Epidermal melanocyte (primary cell): ENCODE data around the gene P2RY6.

Source experiments
- DNase-seq: peaks from one replicate; pipeline ENCODE4 v3.0.0; 2011; ENCODE audit warnings: low spot score; ENCODE audit not compliant: insufficient read length

Gene P2RY6

DNA sequence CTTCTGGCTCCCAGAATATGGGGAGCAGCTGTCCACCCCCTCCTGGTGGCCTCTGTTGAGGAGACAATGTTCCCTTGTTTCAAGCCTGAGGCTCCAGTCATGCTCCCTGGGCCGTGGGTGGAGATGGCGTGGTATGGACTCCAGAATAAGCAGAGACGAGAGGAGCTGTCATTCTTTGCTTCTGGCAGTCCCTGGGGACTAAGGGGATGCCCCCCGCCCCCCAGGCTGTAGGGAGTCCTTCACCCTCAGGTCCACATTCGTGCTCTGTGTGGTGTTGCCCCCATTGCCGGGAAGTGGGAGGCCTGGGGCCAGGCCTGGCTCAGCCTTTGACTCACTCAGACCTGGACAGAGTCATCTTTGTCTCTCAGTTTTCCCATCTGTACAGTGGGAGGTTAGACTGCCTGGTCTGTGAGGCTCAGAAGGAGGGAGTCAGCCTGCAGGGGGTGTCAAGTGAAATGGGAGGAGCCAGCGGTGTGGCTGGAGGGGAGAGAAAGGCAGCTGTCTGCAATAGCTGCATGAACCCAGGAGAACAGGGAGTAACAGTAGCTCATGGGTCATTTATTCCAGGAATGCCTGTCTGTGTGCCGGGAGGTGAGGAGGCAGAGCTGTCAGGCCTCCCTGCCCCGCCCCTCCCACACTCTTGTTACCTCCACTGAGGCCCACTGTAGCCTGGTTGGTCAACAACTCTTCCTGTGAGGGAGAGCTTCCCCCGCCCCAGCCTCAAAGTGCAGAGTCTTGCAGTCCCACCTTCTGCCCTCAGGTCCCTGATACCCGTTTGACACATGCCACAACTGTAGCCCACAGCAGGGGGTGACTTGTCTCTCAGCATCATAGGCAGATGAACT lies 42.2 kb downstream of the P2RY6 start:
- DNase-seq: no peak

DNA sequence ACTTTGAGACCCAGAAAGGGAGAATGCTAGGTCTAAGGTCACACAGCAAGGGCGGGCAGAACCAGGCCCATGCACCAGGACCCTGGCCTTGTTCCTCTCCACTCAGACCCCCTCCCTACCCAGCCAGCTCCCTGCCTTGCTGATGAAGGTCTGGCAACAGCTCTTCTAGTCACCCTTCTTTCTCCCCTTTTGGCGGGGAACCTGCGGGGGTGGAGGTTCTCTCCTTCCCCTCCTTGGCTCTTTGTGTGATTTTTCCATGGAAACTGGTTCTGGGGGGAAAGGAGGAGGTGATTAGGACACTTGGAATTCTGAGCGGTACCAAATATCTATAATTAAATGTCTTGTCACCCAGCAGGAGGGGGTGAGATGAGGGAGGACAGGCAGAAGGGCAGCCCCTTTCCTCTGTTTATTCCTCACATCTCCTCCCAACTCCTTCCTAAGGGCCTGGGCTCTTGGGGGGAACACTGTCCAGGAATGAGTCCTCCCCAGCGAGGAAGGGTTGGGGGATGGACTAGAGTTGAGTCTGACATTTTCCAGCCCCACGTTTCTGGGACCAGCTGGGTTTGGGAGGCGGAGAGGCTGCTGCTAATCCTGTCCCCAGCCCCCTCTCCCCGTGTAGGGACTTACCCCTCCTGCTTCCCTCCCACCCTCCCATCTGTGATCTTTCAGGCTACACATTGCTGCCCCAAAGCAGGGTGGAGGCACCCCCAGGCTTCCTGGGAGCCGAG lies 43.3 kb downstream of the P2RY6 start:
- no peak for DNase-seq

DNA sequence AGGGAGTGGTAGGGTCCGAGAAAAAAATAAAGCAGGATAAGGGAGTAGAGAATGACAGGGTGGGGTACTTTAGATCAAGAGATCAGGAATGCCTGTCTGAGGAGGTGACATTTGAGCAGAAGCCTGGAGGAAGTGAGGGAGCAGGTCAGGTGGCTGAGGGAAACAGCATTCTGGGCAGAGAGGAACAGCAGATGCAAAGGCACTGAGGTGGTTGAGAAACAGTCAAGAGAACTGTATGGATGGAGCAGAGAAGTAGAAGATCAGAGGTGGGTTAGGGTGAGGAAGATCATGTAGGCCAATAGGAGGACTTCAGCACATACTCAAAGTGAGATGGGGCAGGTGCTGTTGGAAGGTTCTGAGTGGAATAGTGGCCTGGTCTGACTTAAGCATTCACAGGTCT lies 44.3 kb downstream of the P2RY6 start:
- DNase-seq: no peak

- DNase-seq: no peak
These were observed 45.2 kb downstream of the P2RY6 start for GRCh38 chr11:73317373-73317772.

GRCh38 chr11:73317803-73318202 lies 45.7 kb downstream of the P2RY6 start:
- DNase-seq: no peak

DNA sequence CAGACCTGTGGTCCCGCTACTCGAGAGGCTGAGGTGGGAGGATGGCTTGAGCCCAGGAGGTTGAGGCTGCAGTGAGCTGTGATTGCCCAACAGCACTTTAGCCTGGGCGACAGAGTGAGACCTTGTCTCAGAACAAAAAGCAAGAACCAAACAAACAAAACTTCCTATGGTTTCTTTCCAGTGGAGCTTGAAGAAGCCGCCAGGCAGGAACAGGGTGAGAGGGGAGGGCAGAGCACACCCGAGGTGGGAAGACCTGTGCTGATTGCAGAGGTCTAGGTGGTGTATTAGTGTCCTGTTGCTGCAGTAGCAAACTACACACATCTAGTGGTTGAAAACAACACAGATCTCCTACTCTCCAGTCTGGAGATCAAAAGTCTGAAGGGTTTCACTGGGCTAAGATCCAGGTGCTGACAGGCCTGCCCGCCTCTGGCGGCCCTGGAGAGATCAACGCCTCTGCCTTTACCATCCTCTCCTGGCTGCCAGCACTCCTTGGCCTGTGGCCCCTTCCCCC lies 46.4 kb downstream of the P2RY6 start:
- no peak for DNase-seq

DNA sequence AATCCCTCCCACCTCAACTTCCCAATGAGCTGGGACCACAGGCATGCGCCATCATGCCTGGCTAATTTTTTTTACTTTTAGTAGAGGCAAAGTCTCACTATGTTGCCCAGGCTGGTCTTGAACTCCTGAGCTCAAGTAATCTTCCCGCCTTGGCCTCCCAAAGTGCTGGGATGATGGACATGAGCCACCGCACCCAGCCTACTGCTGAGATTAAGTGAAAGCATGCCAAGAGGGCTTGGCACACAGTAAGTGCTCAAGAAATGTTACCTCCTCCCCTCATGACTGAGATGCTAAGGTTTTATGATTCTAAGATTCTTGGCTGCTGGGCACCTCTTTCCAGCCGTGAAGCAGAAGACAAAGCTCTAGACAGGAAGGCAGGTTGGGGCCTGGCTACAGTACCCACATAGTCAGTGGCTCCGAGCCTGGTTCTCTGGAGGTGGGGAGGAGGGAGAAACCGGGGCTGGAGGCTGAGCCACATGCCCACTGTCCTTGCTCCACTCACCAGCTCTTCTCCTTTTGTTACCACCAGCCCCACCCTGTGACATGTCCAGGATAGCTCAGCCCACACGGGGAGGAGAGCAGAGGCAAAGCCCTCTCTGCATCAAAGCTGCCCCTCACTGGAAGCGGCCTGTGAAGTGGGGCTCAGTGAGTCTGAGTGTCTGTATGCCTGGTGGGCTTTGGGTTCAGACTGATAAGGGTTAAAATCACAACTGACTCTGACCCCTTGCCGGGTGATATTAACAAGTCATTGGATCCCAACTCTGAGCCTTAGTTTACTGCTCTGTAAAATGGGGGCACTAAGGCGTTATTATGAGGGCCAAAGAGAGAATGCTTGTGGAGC lies 48.8 kb downstream of the P2RY6 start:
- no peak for DNase-seq

GRCh38 chr11:73321604-73322381 lies 49.7 kb downstream of the P2RY6 start:
- no peak for DNase-seq

DNA sequence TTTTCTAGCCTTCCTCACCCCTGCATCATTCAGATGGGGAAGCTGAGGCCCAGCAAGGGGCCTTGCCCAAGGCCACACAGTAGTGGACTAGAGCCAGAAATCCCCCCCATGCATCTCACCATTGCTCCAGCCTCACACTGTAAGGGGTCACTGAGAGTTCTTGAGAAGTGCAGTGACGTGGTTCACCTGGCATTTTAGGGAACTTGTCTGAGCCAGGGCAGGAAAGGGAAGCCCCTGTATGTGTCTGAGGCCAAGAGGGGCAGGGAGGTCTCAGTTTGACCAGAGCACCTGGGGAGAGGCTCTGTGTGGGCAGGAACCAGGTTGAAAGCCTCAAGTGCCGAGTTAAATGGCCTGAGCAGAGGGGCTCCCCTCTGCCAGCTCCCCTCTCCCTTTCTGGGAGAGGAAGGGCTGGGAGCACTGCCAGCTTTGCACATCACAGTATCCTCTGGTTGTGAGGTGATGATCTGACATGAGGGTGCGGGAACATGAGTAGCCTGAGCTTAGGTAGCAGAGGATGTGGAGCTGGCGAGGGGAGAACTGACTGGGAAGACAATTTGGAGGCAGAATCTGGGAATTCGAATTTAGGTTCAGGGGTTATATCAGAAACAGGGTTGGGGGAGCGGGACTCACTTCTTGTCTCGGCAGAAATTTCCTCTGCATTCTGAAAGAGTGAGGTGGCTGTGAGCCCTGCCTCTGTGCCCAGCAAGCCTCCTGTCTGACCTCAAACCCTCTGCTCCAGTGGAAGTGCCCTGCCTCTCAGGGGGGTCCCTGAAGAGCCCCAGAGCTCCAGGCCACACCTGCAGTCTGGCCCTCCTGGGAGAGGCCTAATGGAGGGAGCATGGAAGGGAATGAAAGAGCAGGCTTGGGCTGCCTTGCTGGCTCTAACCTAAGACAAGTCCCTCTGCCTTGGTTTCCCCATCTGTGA lies 50.5 kb downstream of the P2RY6 start:
- DNase-seq: no peak

DNA sequence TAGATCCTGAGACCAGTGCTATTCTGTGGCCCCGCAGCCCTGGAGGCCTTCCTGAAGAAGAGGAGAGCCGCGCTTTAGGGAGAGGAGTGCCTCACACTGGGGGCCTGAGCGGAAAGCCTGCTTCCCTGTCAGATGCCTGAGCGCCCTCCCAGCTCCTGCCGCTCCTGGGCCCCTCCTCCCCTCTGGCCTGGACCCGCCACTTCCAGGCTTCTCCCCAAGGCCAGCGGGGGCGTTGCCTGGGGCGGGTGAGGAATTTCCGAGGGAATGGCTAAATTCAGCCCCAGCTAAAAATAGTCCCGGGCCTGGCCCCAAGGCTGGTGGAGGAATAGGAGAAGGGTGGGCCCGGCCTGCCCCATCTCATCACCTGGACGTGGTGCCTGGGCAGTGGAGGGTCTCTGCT lies 51.3 kb downstream of the P2RY6 start:
- DNase-seq: no peak

GRCh38 chr11:73324116-73324515 lies 52.0 kb downstream of the P2RY6 start:
- no peak for DNase-seq

- no peak for DNase-seq
These were observed 52.5 kb downstream of the P2RY6 start for GRCh38 chr11:73324665-73325035.

- DNase-seq: no peak
These were observed 53.2 kb downstream of the P2RY6 start for GRCh38 chr11:73325036-73325981.

DNA sequence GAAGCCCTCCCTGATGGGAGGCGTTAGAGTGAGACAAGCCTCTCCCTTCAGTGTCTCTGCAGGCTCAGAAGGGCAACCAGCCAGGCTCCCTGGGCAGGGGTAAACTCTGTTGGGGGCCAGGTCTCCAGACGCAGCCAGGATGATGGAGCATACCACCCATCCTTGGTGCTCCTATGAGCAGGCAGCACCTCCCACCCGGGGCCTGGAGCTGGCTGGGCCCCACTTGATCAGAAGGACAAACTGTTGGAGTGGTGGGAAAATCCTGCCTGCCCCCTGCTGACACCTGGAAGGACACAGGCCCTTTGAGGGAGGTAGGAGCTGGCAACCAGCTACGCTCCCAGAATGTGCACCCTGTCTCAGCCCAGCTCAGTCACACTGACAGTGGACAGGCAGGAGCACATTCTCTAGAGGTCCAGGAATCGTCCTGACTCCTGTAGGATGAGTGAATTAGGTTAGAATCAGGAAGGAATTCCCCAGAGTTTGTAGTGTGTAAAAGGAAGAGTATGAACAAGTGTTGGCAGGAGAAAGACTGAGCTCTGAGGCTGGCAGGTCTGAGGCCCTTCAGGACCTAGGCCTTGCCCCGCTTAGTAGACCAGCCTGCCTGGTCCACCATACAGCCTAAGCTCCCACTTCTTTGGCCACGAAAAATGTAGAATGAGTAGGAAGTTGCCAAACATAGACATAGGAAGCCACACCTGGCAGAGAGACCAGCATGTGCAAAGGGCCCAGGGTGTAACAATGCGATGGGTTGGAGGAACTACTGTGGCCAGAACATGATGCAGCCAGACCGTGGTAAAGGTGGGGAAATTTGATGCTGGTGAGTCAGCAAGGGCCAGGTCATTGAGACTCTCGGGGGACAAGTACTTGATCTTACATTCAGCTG lies 55.0 kb downstream of the P2RY6 start:
- DNase-seq: no peak

- no peak for DNase-seq
These were observed 55.8 kb downstream of the P2RY6 start for GRCh38 chr11:73327812-73328364.

DNA sequence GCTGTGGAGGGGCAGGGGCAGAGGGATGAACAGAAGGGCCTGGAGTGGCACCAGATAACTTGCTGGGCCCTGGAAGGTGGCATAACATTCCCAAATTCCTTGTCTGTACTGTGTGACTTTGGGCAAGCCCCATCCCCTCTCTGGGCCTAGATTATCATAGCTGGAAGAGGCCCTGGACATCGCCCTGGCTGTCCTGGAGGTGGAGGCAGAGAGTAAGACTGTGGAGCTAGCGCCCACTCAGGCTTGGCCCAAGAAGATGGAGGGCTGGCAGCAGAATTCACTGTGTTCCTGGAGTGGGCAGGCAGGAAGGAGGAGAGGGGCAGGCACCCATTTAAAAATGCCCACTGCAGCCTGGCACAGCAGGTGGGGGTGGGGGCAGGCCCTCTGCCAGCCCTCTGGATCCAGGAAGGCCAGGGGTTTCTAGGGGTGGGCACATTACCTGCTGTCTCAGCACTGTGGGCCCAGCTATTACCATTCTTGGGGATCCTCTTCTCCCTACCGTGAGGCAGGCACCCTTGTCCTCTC lies 58.5 kb downstream of the P2RY6 start:
- no peak for DNase-seq
